Glutamatergic neuron (in vitro differentiated cells): ENCODE measurements around the gene KDM1A. TPM values are rescaled to one million over a fixed set of nuclear protein-coding genes. Genes with fewer than 3 reads are reported as not detected.

Experiments
- DNase-seq: peaks from one replicate; pipeline ENCODE4 v3.0.0; 2022
- H3K27ac Mint-ChIP-seq: one replicate; pipeline ENCODE4 v1.8.0; 2020; ENCODE audit warnings: mild to moderate bottlenecking, mixed read lengths, inconsistent platforms; ENCODE audit not compliant: unreplicated experiment
- H3K27me3 Mint-ChIP-seq: one replicate; pipeline ENCODE4 v1.8.0; 2020; ENCODE audit warnings: mild to moderate bottlenecking, moderate library complexity, mixed read lengths, inconsistent platforms; ENCODE audit not compliant: unreplicated experiment
- H3K36me3 Mint-ChIP-seq: one replicate; pipeline ENCODE4 v1.8.0; 2020; ENCODE audit warnings: mild to moderate bottlenecking, mixed read lengths, inconsistent platforms; ENCODE audit not compliant: unreplicated experiment
- H3K4me1 Mint-ChIP-seq: one replicate; pipeline ENCODE4 v1.8.0; 2020; ENCODE audit warnings: mild to moderate bottlenecking, low read depth, mixed read lengths, inconsistent platforms; ENCODE audit not compliant: unreplicated experiment
- H3K4me3 Mint-ChIP-seq: one replicate; pipeline ENCODE4 v1.8.0; 2020; ENCODE audit warnings: mild to moderate bottlenecking, mixed read lengths, inconsistent platforms; ENCODE audit not compliant: unreplicated experiment
- H3K9me3 Mint-ChIP-seq: one replicate; pipeline ENCODE4 v1.8.0; 2020; ENCODE audit warnings: mild to moderate bottlenecking, moderate library complexity, mixed read lengths, inconsistent platforms; ENCODE audit not compliant: unreplicated experiment
- total RNA-seq: library from RNA; stranded (reverse); fragmentation: NEBNext Ultra II Directional; extraction: Animal tissue kit (Norgen Biotek cat#: 25700); gene quantifications from one replicate; pipeline ENCODE4 v1.2.1, GENCODE V29; 2021; ENCODE audit not compliant: unreplicated experiment
- TF ChIP-seq, protein P1 (sequence below): fragments of 200-600 bp; sonication (generic); IDR thresholded peaks from one replicate; pipeline ENCODE4 v1.5.0; 2021; ENCODE audit not compliant: partially characterized antibody, unreplicated experiment

KDM1A gene
- total RNA-seq, 1 donor from 2014 or later = 301 TPM

DNA sequence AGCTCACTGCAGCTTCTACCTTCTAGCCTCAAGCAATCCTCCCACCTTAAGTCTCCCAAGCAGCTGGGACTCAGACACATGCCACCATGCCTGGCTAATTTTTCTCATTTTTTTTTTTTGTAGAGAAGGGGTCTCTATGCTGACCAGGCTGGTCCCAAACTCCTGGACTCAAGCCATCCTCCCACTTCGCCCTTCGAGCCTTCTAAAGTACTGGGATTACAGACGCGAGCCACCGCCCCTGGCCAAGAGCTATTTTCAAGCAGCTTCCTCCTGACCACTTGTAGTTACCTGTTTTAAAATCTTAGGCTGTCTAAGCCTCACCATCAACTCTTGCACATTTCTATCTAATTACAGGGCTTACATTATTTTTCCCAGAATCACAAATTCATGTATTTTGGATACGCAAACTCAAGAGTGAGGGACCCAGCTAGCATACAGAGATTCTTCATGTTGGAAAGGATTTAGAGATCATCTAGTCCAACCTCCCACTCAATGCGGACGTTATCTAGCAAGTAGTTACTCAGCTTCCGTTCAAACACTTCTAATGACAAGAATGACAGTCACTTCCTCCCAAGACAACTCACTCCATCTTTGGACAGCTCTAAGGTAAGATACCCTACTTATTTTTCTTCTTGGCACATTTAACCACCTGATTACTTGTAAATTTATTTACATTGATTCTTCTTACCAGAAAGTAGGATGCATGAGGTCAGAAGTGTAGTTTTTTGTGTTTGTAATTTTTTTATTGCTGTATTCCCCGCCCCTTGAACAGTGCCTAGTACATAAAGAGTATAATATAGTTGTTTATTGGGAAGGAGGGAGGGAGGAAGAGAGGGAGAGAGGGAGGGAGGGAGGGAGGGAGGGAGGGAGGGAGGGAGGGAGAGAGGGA, 84.0 kb downstream of the KDM1A start:
- TF ChIP-seq, protein P1, sequence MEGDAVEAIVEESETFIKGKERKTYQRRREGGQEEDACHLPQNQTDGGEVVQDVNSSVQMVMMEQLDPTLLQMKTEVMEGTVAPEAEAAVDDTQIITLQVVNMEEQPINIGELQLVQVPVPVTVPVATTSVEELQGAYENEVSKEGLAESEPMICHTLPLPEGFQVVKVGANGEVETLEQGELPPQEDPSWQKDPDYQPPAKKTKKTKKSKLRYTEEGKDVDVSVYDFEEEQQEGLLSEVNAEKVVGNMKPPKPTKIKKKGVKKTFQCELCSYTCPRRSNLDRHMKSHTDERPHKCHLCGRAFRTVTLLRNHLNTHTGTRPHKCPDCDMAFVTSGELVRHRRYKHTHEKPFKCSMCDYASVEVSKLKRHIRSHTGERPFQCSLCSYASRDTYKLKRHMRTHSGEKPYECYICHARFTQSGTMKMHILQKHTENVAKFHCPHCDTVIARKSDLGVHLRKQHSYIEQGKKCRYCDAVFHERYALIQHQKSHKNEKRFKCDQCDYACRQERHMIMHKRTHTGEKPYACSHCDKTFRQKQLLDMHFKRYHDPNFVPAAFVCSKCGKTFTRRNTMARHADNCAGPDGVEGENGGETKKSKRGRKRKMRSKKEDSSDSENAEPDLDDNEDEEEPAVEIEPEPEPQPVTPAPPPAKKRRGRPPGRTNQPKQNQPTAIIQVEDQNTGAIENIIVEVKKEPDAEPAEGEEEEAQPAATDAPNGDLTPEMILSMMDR = no peak
- Mint-ChIP-seq H3K9me3 (peaks cover 8% of the 10 kb centered on the region), H3K4me1 (peaks cover 40% of the 10 kb centered on the region), H3K36me3 (no peaks in the 10 kb centered on the region), H3K27ac (peak overlapping the region; percentile 36), H3K4me3 (peak overlapping the region; percentile 9), H3K27me3 (peaks cover 4% of the 10 kb centered on the region)
- no peak for DNase-seq

DNA sequence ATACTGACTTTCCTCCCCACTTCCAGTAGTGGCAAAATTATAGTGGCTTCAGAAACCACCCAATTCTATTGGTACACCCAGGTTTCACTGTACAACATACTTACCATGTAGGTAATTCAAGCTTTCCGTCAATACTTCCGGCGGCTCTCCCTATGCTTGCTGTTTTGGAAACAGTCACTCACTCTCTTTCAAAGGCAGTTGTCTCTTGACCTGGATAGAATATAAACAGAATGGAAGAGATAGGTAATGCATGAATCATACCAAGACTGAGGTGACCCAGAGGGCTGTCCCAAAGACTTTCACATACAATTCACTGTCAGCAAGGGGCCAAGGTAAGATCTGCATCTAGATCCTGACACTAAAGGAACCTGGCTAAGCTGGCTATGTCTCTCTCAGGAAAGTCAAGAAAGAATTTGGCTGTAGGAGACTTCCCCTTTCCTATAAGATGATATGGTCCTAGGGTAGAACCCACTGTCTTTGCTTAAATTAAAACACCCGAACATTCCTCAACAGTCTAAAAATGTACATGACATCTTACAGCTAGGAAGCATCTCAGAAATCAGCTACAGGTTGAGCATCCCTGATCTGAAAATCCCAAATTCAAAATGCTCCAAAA, 89.8 kb downstream of the KDM1A start:
- Mint-ChIP-seq H3K4me3 (no peak overlapping the region), H3K4me1 (peaks cover 4% of the 10 kb centered on the region), H3K27me3 (peaks cover 4% of the 10 kb centered on the region), H3K36me3 (no peaks in the 10 kb centered on the region), H3K27ac (no peak overlapping the region), H3K9me3 (peaks cover 4% of the 10 kb centered on the region)
- DNase-seq = no peak
- TF ChIP-seq, protein P1 = no peak

DNA sequence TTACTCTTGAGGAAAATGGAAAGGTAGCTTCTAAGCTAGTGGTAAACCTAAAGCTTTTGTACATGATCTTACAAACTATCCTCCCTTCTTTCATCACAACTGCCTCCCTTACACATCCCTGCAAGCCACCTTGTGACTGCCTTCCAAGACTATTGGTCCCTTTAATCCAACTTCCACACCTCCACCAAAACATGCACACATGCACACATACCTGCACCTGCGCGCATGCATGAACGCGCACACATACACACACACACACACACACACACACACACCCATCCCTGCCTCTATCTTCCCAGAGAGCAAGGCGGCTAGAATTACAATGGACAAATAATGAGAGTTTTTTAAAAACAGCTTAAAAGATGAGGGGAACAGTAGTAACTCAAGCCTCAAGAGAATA, 91.1 kb downstream of the KDM1A start:
- Mint-ChIP-seq H3K4me1 (peaks cover 6% of the 10 kb centered on the region), H3K36me3 (no peaks in the 10 kb centered on the region), H3K9me3 (peaks cover 4% of the 10 kb centered on the region), H3K4me3 (no peak overlapping the region), H3K27me3 (peaks cover 4% of the 10 kb centered on the region), H3K27ac (peak overlapping the region; percentile 2)
- DNase-seq = no peak
- TF ChIP-seq, protein P1 = no peak

DNA sequence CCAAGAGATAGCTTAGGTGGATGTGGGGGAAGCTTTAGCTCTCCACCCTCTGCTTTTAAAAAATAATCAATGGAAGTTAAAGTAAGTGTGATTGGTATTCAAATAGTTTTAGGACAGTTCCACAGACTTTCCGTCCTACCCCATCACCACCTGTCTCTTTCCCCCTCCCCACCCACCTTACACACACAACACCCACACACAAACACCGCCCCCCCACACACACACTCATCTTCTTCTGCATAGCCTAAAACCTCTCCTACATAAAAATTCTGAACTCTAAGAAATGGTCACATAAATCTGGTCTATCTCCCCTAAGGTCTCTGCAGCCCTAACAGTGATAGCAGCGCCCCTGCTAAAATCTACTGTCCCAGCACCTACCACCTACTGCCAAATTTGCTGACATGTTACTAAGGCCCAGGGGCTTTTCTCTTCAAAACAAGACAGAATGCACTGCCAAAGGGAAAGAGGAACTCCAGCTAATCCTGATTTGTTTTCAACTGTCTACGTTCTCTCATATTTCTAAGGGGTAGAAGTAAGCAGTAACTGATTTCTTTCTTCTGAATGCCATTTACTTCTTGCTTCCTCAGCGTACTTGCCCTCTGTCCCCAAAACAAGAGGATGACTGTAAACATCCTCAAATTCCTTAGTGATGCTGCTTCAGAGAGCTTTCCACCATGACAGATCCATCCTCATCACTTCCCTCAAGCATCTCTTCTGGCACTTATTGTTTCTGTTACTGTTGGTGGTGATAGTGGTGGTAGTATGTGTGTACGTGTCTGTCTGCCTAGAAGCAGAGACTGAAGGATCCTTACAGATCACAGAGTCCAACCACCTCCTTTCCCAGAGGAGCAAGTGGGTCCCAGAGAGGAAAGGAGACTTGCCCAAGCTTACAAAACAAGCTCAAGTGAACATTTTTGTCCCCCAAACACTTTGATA, 92.6 kb downstream of the KDM1A start:
- peaks cover 4% of the 10 kb centered on the region for H3K27me3 Mint-ChIP-seq
- peaks cover 10% of the 10 kb centered on the region for H3K4me1 Mint-ChIP-seq

More for the DNA sequence above, 92.6 kb downstream of the KDM1A start:
- no peak overlapping the region for H3K27ac Mint-ChIP-seq
- H3K9me3 Mint-ChIP-seq = peaks cover 4% of the 10 kb centered on the region
- no peaks in the 10 kb centered on the region for H3K36me3 Mint-ChIP-seq
- TF ChIP-seq, protein P1 = no peak
- H3K4me3 Mint-ChIP-seq = no peak overlapping the region
- DNase-seq = no peak
